ENCODE measurements around the gene SUCLG2.

SUCLG2 gene

GRCh38 chr3:67569324-67569723 is 85.1 kb downstream of the SUCLG2 start:
- ChIA-PET POLR2A (no interaction called here), CTCF (no interaction called here)
- no peak for TF ChIP-seq CTCF (IDR thresholded peaks at IDR 0.05; ENCODE audit: control extremely low read depth, extremely low read depth, low read depth, missing control alignments)
- DNase-seq (ENCODE audit: extremely low spot score), result no peak

GRCh38 chr3:67567893-67568292 is 86.5 kb downstream of the SUCLG2 start:
- no peak for TF ChIP-seq CTCF (IDR thresholded peaks at IDR 0.05; ENCODE audit: control extremely low read depth, extremely low read depth, low read depth, missing control alignments)
- no peak for DNase-seq (ENCODE audit: extremely low spot score)
- ChIA-PET POLR2A (no interaction called here), CTCF (no interaction called here)

- CTCF ChIA-PET, result interaction anchor here (1.4 to 2.6 kb wide), 4 partner anchors 11 to 48 kb away, joined by 3 to 7 read pairs (median 4); no protein-coding TSS in a partner anchor
- no peak for TF ChIP-seq CTCF (IDR thresholded peaks at IDR 0.05; ENCODE audit: control extremely low read depth, extremely low read depth, low read depth, missing control alignments)
- DNase-seq (ENCODE audit: extremely low spot score), result no peak
- POLR2A ChIA-PET, result no interaction called here
These were observed 89.4 kb downstream of the SUCLG2 start for GRCh38 chr3:67564973-67565372.

- CTCF ChIA-PET, result interaction anchor here (1.1 to 2.6 kb wide), 5 partner anchors 8 to 24 kb away, joined by 3 to 7 read pairs (median 4); no protein-coding TSS in a partner anchor
- POLR2A ChIA-PET, result no interaction called here
- TF ChIP-seq CTCF (IDR thresholded peaks at IDR 0.05; ENCODE audit: control extremely low read depth, extremely low read depth, low read depth, missing control alignments), result no peak
- DNase-seq (ENCODE audit: extremely low spot score), result no peak
These were observed 90.4 kb downstream of the SUCLG2 start for GRCh38 chr3:67564008-67564407.

- POLR2A ChIA-PET, result no interaction called here
- no peak for DNase-seq (ENCODE audit: extremely low spot score)
- CTCF ChIA-PET, result interaction anchor here (1.0 to 1.6 kb wide), 3 partner anchors 10 to 49 kb away, joined by 3 read pairs; no protein-coding TSS in a partner anchor
- no peak for TF ChIP-seq CTCF (IDR thresholded peaks at IDR 0.05; ENCODE audit: control extremely low read depth, extremely low read depth, low read depth, missing control alignments)
These were observed 92.6 kb downstream of the SUCLG2 start for GRCh38 chr3:67561667-67562394.

- TF ChIP-seq CTCF (IDR thresholded peaks at IDR 0.05; ENCODE audit: control extremely low read depth, extremely low read depth, low read depth, missing control alignments), result no peak
- ChIA-PET CTCF (interaction anchor here (1.0 to 1.6 kb wide), 3 partner anchors 10 to 49 kb away, joined by 3 read pairs; no protein-coding TSS in a partner anchor), POLR2A (no interaction called here)
- DNase-seq (ENCODE audit: extremely low spot score), result no peak
These were observed 93.1 kb downstream of the SUCLG2 start for GRCh38 chr3:67561266-67561665.
